IMR-90 (cell line): ENCODE results near the gene ALOX12B. TPM values are rescaled to one million over a fixed set of nuclear protein-coding genes. Genes with fewer than 3 reads are reported as not detected.
"Not testable (repeated sequence)": the region's sequence is repeated elsewhere in the genome, so short reads cannot be mapped to it uniquely, and the experiment has no call there.

Experiments
- ATAC-seq: fragments of 200-7000 bp; cut with Tn5 transposase; 2 replicates; pipeline ENCODE4 v1.9.1; 2020; ENCODE audit warnings: low read depth, mild to moderate bottlenecking, moderate library complexity
- BruUV-seq: library from RNA; stranded (reverse); fragments of 400-500 nt; replicated peaks from 2 replicates; lab custom pipeline; 2021; lab: Mats Ljungman, UMichigan
- CTCF ChIA-PET: fragments of 300-600 bp; formaldehyde crosslinking; extraction: SDS; loops from one replicate; lab custom pipeline; 2021; ENCODE audit warnings: antibody characterized with exemption; lab: Yijun Ruan, JAX
- POLR2A ChIA-PET: fragments of 300-600 bp; sonication (Branson Sonifier 250); formaldehyde crosslinking; loops from one replicate; lab custom pipeline; 2022; ENCODE audit warnings: antibody characterized with exemption; ENCODE audit not compliant: unreplicated experiment; lab: Charles Lee
- DNase-seq: peaks from one replicate; pipeline ENCODE4 v3.0.0; 2013
- H2AFZ ChIP-seq: replicated peaks from 2 replicates; pipeline ENCODE3; 2013; ENCODE audit warnings: low read length, mild to moderate bottlenecking; ENCODE audit not compliant: poor library complexity
- H2AK5ac ChIP-seq: 2 replicates; pipeline ENCODE4 v1.6.1; 2013; ENCODE audit warnings: low read depth, low read length, inconsistent platforms
- H2AK9ac ChIP-seq: replicated peaks from 2 replicates; pipeline ENCODE3; 2013; ENCODE audit warnings: mild to moderate bottlenecking, low read depth, low read length, moderate library complexity; ENCODE audit not compliant: poor library complexity
- H2BK120ac ChIP-seq: 2 replicates; pipeline ENCODE4 v1.6.1; 2013; ENCODE audit warnings: low read depth, low read length, inconsistent platforms
- H2BK15ac ChIP-seq: 3 replicates; pipeline ENCODE4 v1.6.1; 2013; ENCODE audit warnings: low read depth, low read length, inconsistent platforms
- H2BK20ac ChIP-seq: 2 replicates; pipeline ENCODE4 v1.6.1; 2013; ENCODE audit warnings: low read depth, mild to moderate bottlenecking, inconsistent platforms, low read length, moderate library complexity
- H2BK5ac ChIP-seq: 2 replicates; pipeline ENCODE4 v1.6.1; 2013; ENCODE audit warnings: mild to moderate bottlenecking, low read depth, low read length, inconsistent platforms; ENCODE audit not compliant: poor library complexity, severe bottlenecking
- H3K14ac ChIP-seq: replicated peaks from 2 replicates; pipeline ENCODE4 v1.6.1; 2013; ENCODE audit warnings: low read depth, low read length, inconsistent platforms
- H3K18ac ChIP-seq: 2 replicates; pipeline ENCODE4 v1.6.1; 2013; ENCODE audit warnings: low read depth, low read length, control low read depth
- H3K23ac ChIP-seq: 2 replicates; pipeline ENCODE4 v1.6.1; 2013; ENCODE audit warnings: low read depth, low read length, inconsistent platforms
- H3K27ac ChIP-seq: 2 replicates; pipeline ENCODE4 v1.5.1; 2013; ENCODE audit warnings: mild to moderate bottlenecking, control low read depth, low read length; ENCODE audit not compliant: insufficient read depth
- H3K27me3 ChIP-seq: 2 replicates; pipeline ENCODE4 v1.6.1; 2013; ENCODE audit warnings: low read length; ENCODE audit not compliant: control insufficient read depth, insufficient read depth
- H3K36me3 ChIP-seq: 2 replicates; pipeline ENCODE4 v1.6.1; 2013; ENCODE audit warnings: low read length, mixed read lengths; ENCODE audit not compliant: control insufficient read depth, insufficient read depth
- H3K4ac ChIP-seq: 2 replicates; pipeline ENCODE4 v1.6.1; 2013; ENCODE audit warnings: low read depth, low read length, inconsistent platforms
- H3K4me1 ChIP-seq: 2 replicates; pipeline ENCODE4 v1.6.1; 2013; ENCODE audit warnings: low read length, mixed read lengths; ENCODE audit not compliant: control insufficient read depth, insufficient read depth
- H3K4me2 ChIP-seq: 2 replicates; pipeline ENCODE4 v1.6.1; 2013; ENCODE audit warnings: low read depth, mild to moderate bottlenecking, control low read depth, low read length, moderate library complexity
- H3K4me3 ChIP-seq: 2 replicates; pipeline ENCODE4 v1.5.1; 2013; ENCODE audit warnings: low read depth, mild to moderate bottlenecking, control low read depth, low read length, moderate library complexity; ENCODE audit not compliant: insufficient read depth
- H3K56ac ChIP-seq: 2 replicates; pipeline ENCODE4 v1.6.1; 2013; ENCODE audit warnings: low read length, inconsistent platforms; ENCODE audit not compliant: insufficient read depth; ENCODE audit errors: extremely low read depth
- H3K79me1 ChIP-seq, 2 experiments: 2 replicates each; pipeline ENCODE4 v1.6.1; 2013; ENCODE audit warnings: low read length in 2 of 2, inconsistent platforms in 1 of 2, low read depth in 1 of 2
- H3K9ac ChIP-seq: 2 replicates; pipeline ENCODE4 v1.6.1; 2013; ENCODE audit warnings: low read depth, low read length, control low read depth
- H3K9me1 ChIP-seq: 2 replicates; pipeline ENCODE4 v1.6.1; 2013; ENCODE audit warnings: low read length, inconsistent platforms; ENCODE audit not compliant: insufficient read depth
- H3K9me3 ChIP-seq: 2 replicates; pipeline ENCODE4 v1.6.1; 2013; ENCODE audit warnings: low read length; ENCODE audit not compliant: control insufficient read depth, insufficient read depth
- H4K20me1 ChIP-seq: 2 replicates; pipeline ENCODE4 v1.6.1; 2013; ENCODE audit warnings: low read length, inconsistent platforms; ENCODE audit not compliant: insufficient read depth
- H4K5ac ChIP-seq: 2 replicates; pipeline ENCODE4 v1.6.1; 2013; ENCODE audit warnings: mild to moderate bottlenecking, low read depth, low read length, control low read depth
- H4K8ac ChIP-seq, 2 experiments: 2 replicates each; pipeline ENCODE4 v1.6.1; 2013; ENCODE audit warnings: low read depth in 2 of 2, low read length in 2 of 2, control low read depth in 1 of 2, inconsistent platforms in 1 of 2
- H4K91ac ChIP-seq: 2 replicates; pipeline ENCODE4 v1.6.1; 2013; ENCODE audit warnings: low read depth, low read length, inconsistent platforms; ENCODE audit not compliant: insufficient read depth
- WGBS, 2 experiments: methylation state at CpG; one replicate each; pipeline versions ENCODE4 v1.1.5 to v1.1.7; 2013; ENCODE audit warnings: missing lambda C conversion rate in 2 of 2; ENCODE audit not compliant: insufficient read length in 1 of 2; ENCODE audit errors: extremely low coverage in 2 of 2; 5-methylcytosine and 5-hydroxymethylcytosine counted together
- dilution Hi-C: fragments of 300-500 bp; cut with HindIII; formaldehyde crosslinking; loops from one replicate; pipeline ENCODE4 v1.14.3; 2018; ENCODE audit warnings: low sequenced_read_pairs; ENCODE audit not compliant: unreplicated experiment
- in situ Hi-C: fragments of 300-500 bp; cut with MboI; formaldehyde crosslinking; loops from 3 replicates; pipeline ENCODE4 v1.14.3; 2019; ENCODE audit warnings: low sequenced_read_pairs, inconsistent platforms, mixed read lengths
- intact Hi-C: fragments of 100-400 bp; cut with micrococcal nuclease; formaldehyde crosslinking; loops from 2 replicates; pipeline ENCODE4 v1.10.0; 2022
- polyA plus RNA-seq, 3 experiments: library from polyadenylated mRNA; depleted of rRNA; stranded (reverse); fragments of >200 nt; gene quantifications; 2 replicates each; pipeline ENCODE4 v1.2.3, GENCODE V29; 2012; ENCODE audit warnings: low replicate concordance in 1 of 3
- total RNA-seq: library from RNA; depleted of rRNA; stranded (reverse); fragments of >200 nt; gene quantifications from 2 replicates; pipeline ENCODE4 v1.2.3, GENCODE V29; 2012

ALOX12B gene
- total and polyA plus RNA-seq, 2 of the 4 experiments (the other 2 are of a cell fraction): not detected

DNA sequence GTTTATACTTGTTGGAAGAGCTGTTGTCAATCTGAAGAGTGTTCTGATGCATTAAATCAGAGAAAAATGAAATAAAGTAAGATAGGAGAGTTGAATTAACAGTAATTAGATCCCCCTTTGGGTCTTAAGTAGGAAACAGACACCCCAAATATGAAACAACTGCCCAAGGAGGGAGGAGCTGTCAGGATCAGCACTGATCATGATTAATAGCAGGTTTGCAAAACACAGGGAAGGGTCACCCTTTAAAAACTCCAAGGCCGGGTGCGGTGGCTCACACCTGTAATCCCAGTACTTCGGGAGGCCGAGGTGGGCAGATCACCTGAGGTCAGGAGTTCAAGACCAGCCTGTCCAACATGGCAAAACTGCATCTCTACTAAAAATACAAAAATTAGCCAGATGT is 19.5 kb upstream of the ALOX12B start:
- H3K9ac ChIP-seq, H2BK120ac ChIP-seq, H3K4me3 ChIP-seq, H3K79me1 ChIP-seq, H3K4me2 ChIP-seq, H3K9me1 ChIP-seq, H3K4ac ChIP-seq, POLR2A ChIA-PET, DNase-seq, ATAC-seq, H2BK5ac ChIP-seq, H3K56ac ChIP-seq, H3K9me3 ChIP-seq, H2AFZ ChIP-seq, H4K5ac ChIP-seq, H3K36me3 ChIP-seq, H2AK9ac ChIP-seq, H3K18ac ChIP-seq, H4K91ac ChIP-seq, H4K20me1 ChIP-seq, H4K8ac ChIP-seq, H2BK15ac ChIP-seq, H2AK5ac ChIP-seq, H3K14ac ChIP-seq, H3K23ac ChIP-seq, intact Hi-C loops, in situ Hi-C loops, H3K4me1 ChIP-seq, H3K27ac ChIP-seq, BruUV-seq, H2BK20ac ChIP-seq: not testable (repeated sequence)
- CTCF ChIA-PET: interaction anchor here (1.2 kb wide), 1 partner anchor 12 kb away, joined by 3 read pairs; no protein-coding TSS in a partner anchor
- H3K27me3 ChIP-seq: peaks cover 56% of the 10 kb centered on the region
- 80% methylated on average over 2 of the region's 4 CpGs; no CpG with 5 or more reads in 1 of the 2 experiments for WGBS, 2 experiments
- dilution Hi-C loops: loop anchor here (25.0 kb wide), 1 partner anchor 130 kb away; the partner anchor contains the start of genes CTC1 and PFAS
